GM19455 (cell line): ENCODE data around the gene FAM200B.

Experiments used
- ATAC-seq: cut with Tn5 transposase; IDR thresholded peaks from one replicate; pipeline ENCODE4 v1.9.1; 2021; ENCODE audit not compliant: unreplicated experiment

Gene FAM200B

GRCh38 chr4:15667006-15667405 is 14.6 kb upstream of the FAM200B start:
- no peak for ATAC-seq

DNA sequence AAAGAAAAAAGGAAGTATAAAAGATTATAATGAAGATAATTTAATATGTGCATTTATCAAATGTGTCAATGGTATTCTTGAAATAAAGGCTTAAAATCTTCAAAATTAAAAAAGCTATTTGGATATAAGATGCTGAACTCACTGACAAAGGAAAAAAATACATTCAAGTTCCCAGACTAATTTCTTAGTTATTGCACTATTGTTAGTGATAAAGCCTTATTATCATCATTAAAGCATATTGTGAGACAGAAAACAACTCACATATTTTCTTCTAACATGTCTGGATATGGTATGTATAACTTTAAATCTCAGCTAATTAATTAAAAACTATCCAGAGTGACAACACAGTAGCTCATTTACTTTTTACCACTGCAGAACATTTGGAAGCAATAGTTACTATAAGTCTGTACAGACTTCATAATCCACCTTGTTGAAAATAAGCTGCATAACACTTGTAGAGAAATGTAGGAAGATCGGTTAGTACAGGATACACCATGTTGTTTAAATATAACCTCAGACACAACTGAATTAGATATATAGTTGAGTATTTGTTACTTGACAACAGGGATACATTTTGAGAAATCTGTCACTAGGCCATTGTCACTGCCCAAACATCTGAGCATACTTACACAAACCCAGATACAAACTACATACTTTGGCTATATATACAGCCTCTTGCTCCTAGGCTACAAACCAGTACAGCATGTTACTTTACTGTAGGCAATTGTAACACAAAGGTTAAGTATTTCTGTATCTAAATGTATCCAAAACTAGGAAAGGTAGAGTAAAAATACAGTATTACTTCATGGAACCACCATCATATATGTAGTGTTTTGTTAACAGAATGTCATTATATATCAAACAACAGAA is 12.8 kb upstream of the FAM200B start:
- no peak for ATAC-seq

GRCh38 chr4:15670576-15670975 is 11.1 kb upstream of the FAM200B start:
- no peak for ATAC-seq

DNA sequence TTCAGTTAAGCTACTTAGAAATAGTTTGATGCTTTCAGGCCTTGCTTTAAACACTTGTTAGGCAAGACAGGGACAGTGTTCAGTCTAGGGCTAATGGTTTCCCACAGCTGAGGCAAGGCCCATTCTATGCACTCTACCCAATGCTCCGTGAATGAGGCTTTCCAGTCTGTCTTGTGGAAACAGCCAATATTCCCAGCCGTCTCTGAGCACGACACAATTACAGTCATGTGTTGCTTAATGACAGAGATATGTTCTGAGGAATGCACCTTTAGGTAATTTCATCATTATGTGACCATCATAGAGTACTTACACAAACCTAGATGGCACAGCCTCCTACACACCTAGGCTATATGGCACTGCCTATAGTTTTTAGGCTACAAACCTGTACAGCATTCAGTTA is 9.5 kb upstream of the FAM200B start:
- ATAC-seq, result no peak

- no peak for ATAC-seq
Measured at GRCh38 chr4:15673337-15673736, 8.3 kb upstream of the FAM200B start.

GRCh38 chr4:15674046-15674445 is 7.6 kb upstream of the FAM200B start:
- no peak for ATAC-seq

- ATAC-seq, result no peak
Measured at GRCh38 chr4:15674926-15675325, 6.7 kb upstream of the FAM200B start.

GRCh38 chr4:15675356-15675755 is 6.3 kb upstream of the FAM200B start:
- ATAC-seq, result no peak

GRCh38 chr4:15676039-15676438 is 5.6 kb upstream of the FAM200B start:
- no peak for ATAC-seq

- ATAC-seq, result no peak
Measured at GRCh38 chr4:15676899-15677298, 4.7 kb upstream of the FAM200B start.

GRCh38 chr4:15677507-15677988 is 4.1 kb upstream of the FAM200B start:
- no peak for ATAC-seq

GRCh38 chr4:15681067-15681371 is 608 bp upstream of the FAM200B start:
- no peak for ATAC-seq

GRCh38 chr4:15682242-15683142 is 865 bp downstream of the FAM200B start:
- no peak for ATAC-seq

GRCh38 chr4:15683143-15683495 is 1.5 kb downstream of the FAM200B start:
- ATAC-seq, result no peak

DNA sequence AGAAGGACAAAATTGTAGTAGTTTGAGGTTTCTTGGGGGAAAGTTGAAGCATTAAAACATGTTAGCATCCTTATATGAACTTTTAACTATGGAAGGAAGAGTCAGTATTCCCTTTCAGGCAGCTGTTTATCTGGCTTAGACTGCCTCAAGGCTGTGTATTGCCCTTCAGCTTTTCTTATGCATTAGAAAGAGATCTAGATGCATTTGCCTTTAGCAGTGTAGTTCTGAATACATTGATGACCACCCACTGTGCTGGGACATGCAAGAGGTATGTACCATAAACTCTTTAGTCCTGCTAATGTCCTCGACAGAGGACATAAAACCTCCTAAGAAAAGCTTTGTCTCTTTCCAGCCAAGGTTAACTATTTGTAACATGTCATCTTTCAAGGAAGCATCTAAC is 2.9 kb downstream of the FAM200B start:
- ATAC-seq, result no peak

DNA sequence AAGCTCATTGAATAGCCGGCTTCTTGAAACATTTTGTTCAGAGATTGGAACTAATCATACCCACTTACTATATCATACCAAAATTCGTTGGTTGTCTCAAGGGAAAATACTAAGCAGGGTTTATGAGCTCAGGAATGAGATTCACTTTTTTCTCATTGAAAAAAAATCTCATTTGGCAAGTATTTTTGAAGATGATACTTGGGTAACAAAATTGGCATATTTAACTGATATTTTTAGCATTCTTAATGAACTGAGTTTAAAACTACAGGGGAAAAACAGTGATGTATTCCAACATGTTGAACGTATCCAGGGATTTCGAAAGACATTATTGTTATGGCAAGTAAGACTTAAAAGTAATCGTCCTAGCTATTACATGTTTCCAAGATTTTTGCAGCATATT is 6.4 kb downstream of the FAM200B start:
- no peak for ATAC-seq

DNA sequence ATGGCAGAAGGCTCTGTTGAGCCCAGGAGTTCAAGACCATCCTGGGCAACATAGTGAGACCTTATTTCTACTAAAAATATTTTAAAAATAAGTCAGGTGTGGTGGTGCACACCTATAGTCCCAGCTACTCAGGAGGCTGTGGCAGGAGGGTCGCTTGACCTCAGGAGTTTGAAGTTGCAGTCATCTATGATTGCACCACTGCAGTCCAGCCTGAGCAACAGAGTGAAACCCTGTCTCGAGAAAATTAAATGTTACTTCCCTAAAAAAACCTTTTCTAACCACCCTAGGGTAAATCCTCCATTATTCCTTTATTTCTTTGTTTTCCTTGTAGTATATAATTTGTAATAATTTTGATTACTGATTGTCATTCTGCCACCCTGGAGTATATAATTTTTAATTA is 7.9 kb downstream of the FAM200B start:
- no peak for ATAC-seq

GRCh38 chr4:15690020-15690809 is 8.6 kb downstream of the FAM200B start:
- ATAC-seq, result no peak

DNA sequence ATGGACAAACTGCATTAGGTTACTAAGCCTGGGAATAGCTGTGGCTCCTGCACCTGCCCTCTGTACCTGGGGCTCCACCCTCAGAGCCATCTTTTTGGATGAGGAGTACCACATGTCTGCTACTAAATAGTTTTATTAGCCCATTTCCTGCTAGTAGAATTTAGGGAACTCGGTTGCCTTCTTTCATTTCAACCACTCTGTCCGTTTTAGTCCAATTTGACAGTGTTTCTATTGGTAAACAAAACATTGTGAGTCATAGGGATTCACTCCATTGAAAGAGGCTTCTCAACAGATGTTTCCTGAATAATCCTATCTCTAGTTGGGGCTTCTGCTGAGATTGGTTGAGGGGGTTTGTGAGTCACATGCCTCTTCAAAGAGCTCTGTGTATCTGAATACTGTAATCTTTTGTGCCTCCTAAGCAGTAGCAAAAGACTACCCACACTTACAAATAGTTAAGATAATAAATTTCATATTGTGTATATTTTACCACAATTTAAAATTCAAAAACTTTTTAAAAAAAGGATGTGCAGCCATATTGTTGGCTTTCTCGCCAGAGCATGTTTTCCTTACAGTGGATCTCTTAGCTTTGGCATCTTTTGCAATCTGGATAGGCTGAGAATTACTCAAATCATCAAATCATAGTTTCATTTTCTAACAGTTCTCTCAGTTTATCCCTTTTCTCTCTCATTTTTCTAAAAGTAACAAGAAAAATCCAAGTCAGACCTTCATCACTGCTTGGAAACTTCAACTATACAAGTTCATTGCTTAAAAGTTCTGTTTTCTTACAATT is 9.9 kb downstream of the FAM200B start:
- no peak for ATAC-seq

DNA sequence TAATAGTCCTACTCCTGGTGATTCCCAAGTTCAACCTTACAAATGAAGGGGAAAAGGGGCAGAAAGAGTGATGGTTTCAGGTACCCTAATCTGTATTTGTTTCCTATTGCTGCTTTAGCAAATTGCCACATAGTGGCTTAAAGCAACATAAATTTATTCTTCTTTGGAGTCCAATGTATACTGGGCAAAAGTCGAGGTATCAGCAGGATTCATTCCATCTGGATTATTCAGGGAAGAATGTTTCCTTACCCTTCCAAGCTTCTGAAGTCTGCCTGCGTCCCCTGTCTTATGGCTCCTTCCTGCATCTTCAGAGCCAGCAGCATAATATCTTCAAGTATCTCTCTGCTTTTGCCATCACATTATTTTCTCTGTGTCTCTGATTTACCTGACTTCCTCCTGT is 11.0 kb downstream of the FAM200B start:
- ATAC-seq, result no peak

GRCh38 chr4:15694431-15694830 is 12.8 kb downstream of the FAM200B start:
- no peak for ATAC-seq
